Testis (tissue), 3 donors: ENCODE data around the gene THSD4. TPM values are rescaled to one million over a fixed set of nuclear protein-coding genes. Genes with fewer than 3 reads are reported as not detected.

Experiments used
- DNase-seq: peaks from one replicate; pipeline ENCODE4 v3.0.0-alpha.2; 2019
- H3K27ac ChIP-seq, 2 donors: fragments of 200-600 bp; sonication (generic); one replicate each; pipeline ENCODE4 v1.5.1; 2019
- H3K27me3 ChIP-seq: fragments of 200-600 bp; sonication (generic); one replicate; pipeline ENCODE4 v1.5.1; 2019
- H3K36me3 ChIP-seq: fragments of 200-600 bp; sonication (generic); one replicate; pipeline ENCODE4 v1.5.1; 2017; ENCODE audit warnings: low read depth; ENCODE audit errors: missing control alignments
- H3K4me1 ChIP-seq: fragments of 200-600 bp; sonication (generic); one replicate; pipeline ENCODE4 v1.5.1; 2019
- H3K4me3 ChIP-seq, 2 donors: fragments of 200-600 bp; sonication (generic); one replicate each; pipeline ENCODE4 v1.5.1; 2017 to 2019
- H3K9me3 ChIP-seq: fragments of 200-600 bp; sonication (generic); one replicate; pipeline ENCODE4 v1.5.1; 2017
- POLR2A ChIP-seq: fragments of 450-650 bp; IDR thresholded peaks from one replicate; pipeline ENCODE4 v1.6.1; 2017; ENCODE audit warnings: antibody characterized with exemption, mild to moderate bottlenecking, moderate library complexity
- WGBS, 2 donors: methylation state at CpG; one replicate each; pipeline ENCODE4 v1.1.5; 2018; 5-methylcytosine and 5-hydroxymethylcytosine counted together
- intact Hi-C: fragments of 100-400 bp; cut with DNase I; formaldehyde crosslinking; loops from one replicate; pipeline ENCODE4 v1.15.1; 2023; ENCODE audit warnings: low total_unique reads
- polyA plus RNA-seq: library from polyadenylated mRNA; stranded (reverse); fragments of 350-450 nt; fragmentation: Illumina TruSeq; extraction: RNeasy Lipid Tissue Mini Kit (QIAGEN cat#74804); gene quantifications from one replicate; pipeline ENCODE4 v1.2.3, GENCODE V29; 2014; ENCODE audit warnings: low read depth, low replicate concordance; ENCODE audit not compliant: insufficient read depth
- total RNA-seq, 2 donors: library from RNA; depleted of rRNA; stranded (reverse); fragments of >200 nt; gene quantifications; one replicate each; pipeline ENCODE4 v1.2.3, GENCODE V29; 2016
- TF ChIP-seq, protein P1 (sequence below), 3 experiments: fragments of 450-650 bp in 2 of 3; fragments of 200-600 bp in 1 of 3; sonication (generic) in 1 of 3; IDR thresholded peaks; one replicate each; pipeline ENCODE4 v1.5.1; 2016 to 2019; ENCODE audit warnings: antibody characterized with exemption in 3 of 3, mild to moderate bottlenecking in 2 of 3, moderate library complexity in 1 of 3

THSD4 gene
- total and polyA plus RNA-seq, 3 donors from 2014 or later, result 14.3 to 21.5 (median 18.2) TPM

DNA sequence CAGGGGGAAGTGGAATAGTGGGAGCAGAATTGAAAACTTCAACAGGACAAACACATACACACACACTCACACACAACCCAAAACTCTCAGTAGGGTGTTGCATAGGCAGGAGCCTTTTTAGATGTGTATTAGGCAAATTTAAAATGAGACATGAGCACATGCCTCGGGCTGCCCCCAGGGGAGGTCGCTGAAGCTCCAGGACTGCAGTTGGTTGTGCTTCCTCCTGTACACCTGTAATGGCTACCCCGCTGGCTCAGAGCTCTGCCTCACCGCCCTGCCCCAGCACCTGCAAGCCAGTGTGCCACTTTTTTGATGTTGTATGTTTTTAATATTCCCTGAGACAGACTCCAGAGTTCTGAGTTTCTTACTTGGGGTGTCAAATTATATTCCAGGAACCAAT, 391.7 kb downstream of the THSD4 start:
- H3K27ac ChIP-seq, result no peak overlapping the region
- H3K36me3 ChIP-seq, result no peaks in the 10 kb centered on the region
- H3K9me3 ChIP-seq, result no peaks in the 10 kb centered on the region
- intact Hi-C loops, result no loop called here
- TF ChIP-seq POLR2A, result no peak
- TF ChIP-seq, protein P1, sequence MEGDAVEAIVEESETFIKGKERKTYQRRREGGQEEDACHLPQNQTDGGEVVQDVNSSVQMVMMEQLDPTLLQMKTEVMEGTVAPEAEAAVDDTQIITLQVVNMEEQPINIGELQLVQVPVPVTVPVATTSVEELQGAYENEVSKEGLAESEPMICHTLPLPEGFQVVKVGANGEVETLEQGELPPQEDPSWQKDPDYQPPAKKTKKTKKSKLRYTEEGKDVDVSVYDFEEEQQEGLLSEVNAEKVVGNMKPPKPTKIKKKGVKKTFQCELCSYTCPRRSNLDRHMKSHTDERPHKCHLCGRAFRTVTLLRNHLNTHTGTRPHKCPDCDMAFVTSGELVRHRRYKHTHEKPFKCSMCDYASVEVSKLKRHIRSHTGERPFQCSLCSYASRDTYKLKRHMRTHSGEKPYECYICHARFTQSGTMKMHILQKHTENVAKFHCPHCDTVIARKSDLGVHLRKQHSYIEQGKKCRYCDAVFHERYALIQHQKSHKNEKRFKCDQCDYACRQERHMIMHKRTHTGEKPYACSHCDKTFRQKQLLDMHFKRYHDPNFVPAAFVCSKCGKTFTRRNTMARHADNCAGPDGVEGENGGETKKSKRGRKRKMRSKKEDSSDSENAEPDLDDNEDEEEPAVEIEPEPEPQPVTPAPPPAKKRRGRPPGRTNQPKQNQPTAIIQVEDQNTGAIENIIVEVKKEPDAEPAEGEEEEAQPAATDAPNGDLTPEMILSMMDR (IDR thresholded peaks at IDR 0.05), result no peak
- no peak overlapping the region for H3K4me3 ChIP-seq
- no peaks in the 10 kb centered on the region for H3K27me3 ChIP-seq
- WGBS, 2 donors, result 69 to 70% methylated on average over 4 of the region's 4 CpGs
- no peaks in the 10 kb centered on the region for H3K4me1 ChIP-seq
- DNase-seq, result no peak

DNA sequence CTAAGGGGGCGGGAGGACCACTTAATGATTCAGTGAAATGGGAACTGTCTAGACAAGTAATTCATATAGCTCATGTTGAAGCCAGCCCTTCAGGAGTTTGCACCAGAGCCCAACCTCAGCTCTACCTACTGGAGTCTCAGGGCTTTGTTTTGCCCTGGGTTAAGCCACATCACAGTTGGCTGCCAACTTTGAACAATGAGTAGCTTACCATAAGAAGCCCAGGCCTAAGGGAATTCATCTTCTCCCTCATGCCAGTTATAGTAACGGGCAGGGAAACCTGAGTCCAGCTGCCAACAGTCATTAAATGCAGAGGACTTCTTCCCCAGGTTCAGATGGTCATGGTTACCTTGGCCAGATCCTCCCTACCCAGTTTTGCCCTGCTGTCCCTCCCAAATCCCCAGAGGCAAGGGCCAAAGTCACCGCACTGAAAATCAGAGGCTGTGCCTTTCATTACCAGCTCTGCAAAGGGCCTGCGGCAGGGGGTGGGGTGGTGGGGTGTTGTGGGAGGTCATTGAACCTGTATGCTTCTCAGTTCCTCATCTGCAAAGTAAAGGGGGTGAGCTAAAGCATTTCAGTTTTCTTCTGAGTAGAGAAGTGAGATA, 392.9 kb downstream of the THSD4 start:
- Histone ChIP-seq H3K4me3 (no peak overlapping the region), H3K4me1 (peaks cover 5% of the 10 kb centered on the region), H3K36me3 (no peaks in the 10 kb centered on the region), H3K27me3 (no peaks in the 10 kb centered on the region), H3K9me3 (no peaks in the 10 kb centered on the region), H3K27ac (no peak overlapping the region)
- WGBS, 2 donors, result 80 to 90% methylated on average over 4 of the region's 4 CpGs
- DNase-seq, result no peak
- TF ChIP-seq, protein P1 (IDR thresholded peaks at IDR 0.05), result no peak
- TF ChIP-seq POLR2A, result no peak
- intact Hi-C loops, result no loop called here

DNA sequence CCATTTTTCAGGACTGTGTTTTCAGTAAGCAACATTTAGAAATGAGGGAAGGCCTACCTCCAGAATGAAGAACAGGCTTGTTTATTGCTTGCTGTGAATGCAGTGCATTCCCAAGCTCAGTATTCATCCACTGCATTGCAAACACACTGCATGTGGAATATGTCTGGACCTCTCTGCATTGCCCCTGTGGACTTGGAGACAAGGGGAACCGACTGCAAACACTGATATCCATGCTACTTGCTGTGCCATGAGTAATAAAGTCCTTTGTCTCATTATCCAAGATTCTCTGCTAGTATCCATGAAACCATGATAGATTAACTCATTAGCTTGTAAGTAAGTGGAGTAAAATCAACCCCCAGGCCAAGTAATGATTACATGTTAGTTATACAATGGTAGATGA, 393.9 kb downstream of the THSD4 start:
- no peak for TF ChIP-seq POLR2A
- TF ChIP-seq, protein P1 (IDR thresholded peaks at IDR 0.05), result no peak
- H3K4me3 ChIP-seq, result no peak overlapping the region
- no peak overlapping the region for H3K27ac ChIP-seq
- no peaks in the 10 kb centered on the region for H3K9me3 ChIP-seq
- no peak for DNase-seq
- WGBS, 2 donors, result 58 to 77% methylated on average over 1 of the region's 1 CpG
- peaks cover 5% of the 10 kb centered on the region for H3K4me1 ChIP-seq
- intact Hi-C loops, result no loop called here
- H3K36me3 ChIP-seq, result no peaks in the 10 kb centered on the region
- no peaks in the 10 kb centered on the region for H3K27me3 ChIP-seq

DNA sequence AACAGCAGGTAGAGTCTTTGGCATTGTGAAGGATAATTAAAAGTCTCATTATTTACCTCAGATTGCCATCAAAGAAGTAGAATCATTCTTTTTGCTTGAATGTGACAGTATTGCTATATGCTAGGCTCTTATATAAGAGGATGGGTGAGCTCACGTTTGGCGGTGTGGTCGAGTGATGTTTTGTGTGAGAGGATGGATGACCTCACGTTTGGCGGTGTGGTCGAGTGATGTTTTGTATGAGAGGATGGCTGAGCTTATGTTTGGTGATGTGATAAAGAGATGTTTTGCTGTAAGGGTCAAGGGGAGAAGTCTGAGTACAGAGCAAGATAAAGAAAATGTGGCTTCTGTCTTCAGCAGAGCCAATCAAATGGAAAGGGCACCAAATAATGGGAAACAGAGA, 395.5 kb downstream of the THSD4 start:
- TF ChIP-seq, protein P1 (IDR thresholded peaks at IDR 0.05), result no peak
- TF ChIP-seq POLR2A, result no peak
- Histone ChIP-seq H3K4me1 (peaks cover 5% of the 10 kb centered on the region), H3K4me3 (no peak overlapping the region), H3K27me3 (no peaks in the 10 kb centered on the region), H3K9me3 (no peaks in the 10 kb centered on the region), H3K27ac (no peak overlapping the region), H3K36me3 (no peaks in the 10 kb centered on the region)
- intact Hi-C loops, result no loop called here
- 77 to 89% methylated on average over 6 of the region's 6 CpGs for WGBS, 2 donors
- DNase-seq, result no peak
